Nephron progenitor cell (in vitro differentiated cells): ENCODE results near the gene ERMARD.
A peak's percentile ranks its signal among the peaks of the same experiment; 100 is the strongest.

Experiments
- DNase-seq: peaks from one replicate; pipeline ENCODE4 v3.0.0; 2021
- H3K27ac Mint-ChIP-seq: 2 replicates; pipeline ENCODE4 v1.8.0; 2021; ENCODE audit warnings: mild to moderate bottlenecking, moderate library complexity, mixed read lengths
- H3K27me3 Mint-ChIP-seq: 2 replicates; pipeline ENCODE4 v1.8.0; 2021; ENCODE audit warnings: mild to moderate bottlenecking, low read depth, mixed read lengths; ENCODE audit not compliant: poor library complexity
- H3K36me3 Mint-ChIP-seq: 2 replicates; pipeline ENCODE4 v1.8.0; 2021; ENCODE audit warnings: low read depth, mixed read lengths
- H3K4me1 Mint-ChIP-seq: 2 replicates; pipeline ENCODE4 v1.8.0; 2021; ENCODE audit warnings: mixed read lengths
- H3K4me3 Mint-ChIP-seq: 2 replicates; pipeline ENCODE4 v1.8.0; 2021; ENCODE audit warnings: mild to moderate bottlenecking, moderate library complexity, mixed read lengths
- H3K9me3 Mint-ChIP-seq: 2 replicates; pipeline ENCODE4 v1.8.0; 2021; ENCODE audit warnings: mild to moderate bottlenecking, moderate library complexity, mixed read lengths
- CTCF ChIP-seq: fragments of 200-600 bp; sonication (generic); IDR thresholded peaks from 2 replicates; pipeline ENCODE4 v1.5.0; 2021; ENCODE audit warnings: antibody characterized with exemption

Gene ERMARD

GRCh38 chr6:169807699-169808607 is 56.5 kb downstream of the ERMARD start:
- TF ChIP-seq CTCF, result no peak
- DNase-seq, result no peak
- Mint-ChIP-seq H3K27me3 (peaks cover 43% of the 10 kb centered on the region), H3K4me3 (no peak overlapping the region), H3K27ac (no peak overlapping the region), H3K36me3 (no peaks in the 10 kb centered on the region), H3K9me3 (peaks cover 3% of the 10 kb centered on the region), H3K4me1 (peaks cover 34% of the 10 kb centered on the region)

DNA sequence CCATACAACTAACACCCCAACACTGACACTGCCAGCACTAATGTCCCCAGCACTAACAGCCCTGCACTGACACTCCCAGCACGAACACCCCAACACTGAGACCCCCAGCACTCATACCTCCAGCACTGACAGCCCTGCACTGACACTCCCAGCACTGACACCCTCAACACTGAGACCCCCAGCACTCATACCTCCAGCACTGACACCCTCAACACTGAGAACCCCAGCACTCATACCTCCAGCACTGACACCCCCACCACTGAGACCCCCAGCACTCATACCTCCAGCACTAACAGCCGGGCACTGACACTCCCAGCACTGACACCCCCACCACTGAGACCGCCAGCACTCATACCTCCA is 57.2 kb downstream of the ERMARD start:
- Mint-ChIP-seq H3K9me3 (peaks cover 7% of the 10 kb centered on the region), H3K27me3 (peaks cover 43% of the 10 kb centered on the region), H3K4me3 (no peak overlapping the region), H3K27ac (no peak overlapping the region), H3K4me1 (peaks cover 27% of the 10 kb centered on the region), H3K36me3 (no peaks in the 10 kb centered on the region)
- DNase-seq, result no peak
- no peak for TF ChIP-seq CTCF

DNA sequence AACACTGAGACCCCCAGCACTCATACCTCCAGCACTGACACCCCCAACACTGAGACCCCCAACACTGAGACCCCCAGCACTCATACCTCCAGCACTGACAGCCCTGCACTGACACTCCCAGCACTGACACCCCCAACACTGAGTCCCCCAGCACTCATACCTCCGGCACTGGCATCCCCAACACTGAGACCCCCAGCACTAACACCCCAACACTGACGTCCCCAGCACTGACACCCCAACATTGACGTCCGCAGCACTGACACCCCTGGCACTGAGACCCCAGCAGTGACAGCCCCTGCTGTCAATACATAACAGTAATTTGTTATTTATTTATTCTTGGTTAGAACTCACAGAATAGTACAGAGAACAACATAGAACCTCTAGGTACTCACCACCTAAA is 58.0 kb downstream of the ERMARD start:
- TF ChIP-seq CTCF, result no peak
- H3K27ac Mint-ChIP-seq, result no peak overlapping the region
- peaks cover 19% of the 10 kb centered on the region for H3K4me1 Mint-ChIP-seq

DNA sequence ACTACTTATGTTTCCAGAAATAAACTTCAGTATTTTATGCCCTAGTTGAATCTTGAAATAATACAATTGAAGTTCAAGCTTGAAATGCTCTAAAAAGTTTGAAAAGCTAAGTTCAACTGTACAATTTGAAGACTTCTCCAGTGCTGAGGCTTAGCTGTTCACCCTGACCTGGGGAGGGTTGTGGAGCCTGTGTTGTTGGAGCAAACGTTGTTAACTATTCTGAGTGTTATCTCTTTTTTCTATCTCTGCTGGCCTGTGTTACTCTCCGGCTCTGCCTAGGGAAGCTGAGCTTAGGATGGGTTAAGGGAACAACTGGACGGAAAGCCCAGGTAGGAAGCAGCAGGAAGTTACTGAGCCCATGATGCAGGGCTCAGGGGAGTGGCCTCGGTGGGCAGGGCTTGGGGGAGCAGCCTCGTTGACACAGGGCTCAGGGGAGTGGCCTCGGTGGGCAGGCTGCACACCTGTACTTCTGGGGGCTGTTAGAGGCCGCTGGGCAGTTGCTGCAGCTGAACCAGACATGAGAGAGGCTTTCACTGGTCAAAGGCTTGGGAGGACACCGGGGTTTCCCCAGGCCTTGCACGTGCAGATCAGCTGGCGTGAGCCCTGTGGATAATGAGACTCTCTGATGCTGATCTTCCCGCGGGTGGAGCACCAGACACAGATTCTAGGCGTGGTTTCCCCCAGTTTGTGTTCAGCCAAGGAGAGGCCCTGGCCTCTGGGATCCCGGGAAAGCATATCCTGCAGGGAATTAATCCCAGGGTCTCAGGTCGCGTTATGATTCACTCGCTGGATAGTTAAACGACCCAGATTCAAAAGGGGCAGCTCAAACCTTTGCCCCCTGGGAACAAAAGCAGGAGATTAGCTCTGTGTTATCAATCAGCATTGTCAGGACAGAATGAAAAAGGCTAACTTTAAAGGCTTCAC is 58.9 kb downstream of the ERMARD start:
- DNase-seq, result no peak
- no peak for TF ChIP-seq CTCF
- Mint-ChIP-seq H3K9me3 (peaks cover 15% of the 10 kb centered on the region), H3K36me3 (peaks cover 4% of the 10 kb centered on the region), H3K4me1 (peaks cover 17% of the 10 kb centered on the region), H3K27ac (no peak overlapping the region), H3K27me3 (peaks cover 28% of the 10 kb centered on the region), H3K4me3 (no peak overlapping the region)

More for the DNA sequence above, 58.0 kb downstream of the ERMARD start:
- no peaks in the 10 kb centered on the region for H3K36me3 Mint-ChIP-seq
- H3K4me3 Mint-ChIP-seq, result no peak overlapping the region
- DNase-seq, result no peak
- peaks cover 36% of the 10 kb centered on the region for H3K27me3 Mint-ChIP-seq
- H3K9me3 Mint-ChIP-seq, result peaks cover 9% of the 10 kb centered on the region

DNA sequence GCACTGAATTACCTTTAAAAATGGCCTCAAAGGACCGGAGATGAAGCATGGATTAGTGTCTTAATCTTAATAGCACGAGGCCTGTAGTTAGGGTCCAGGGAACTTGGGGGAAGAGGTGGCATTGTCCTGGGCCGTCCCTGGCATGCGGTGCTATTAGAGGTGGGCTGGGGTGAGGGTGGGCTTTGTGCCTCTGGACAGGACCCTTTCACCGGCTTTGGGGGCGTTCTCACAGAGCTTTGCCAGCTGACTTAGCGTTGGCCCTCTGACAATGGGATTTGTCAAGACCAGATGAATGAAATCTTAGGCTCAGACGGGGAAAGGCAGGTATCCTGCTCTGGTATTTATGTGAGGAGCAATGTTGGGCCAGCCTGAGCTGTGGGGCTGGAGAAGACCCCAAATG is 59.6 kb downstream of the ERMARD start:
- peaks cover 12% of the 10 kb centered on the region for H3K36me3 Mint-ChIP-seq
- peaks cover 23% of the 10 kb centered on the region for H3K9me3 Mint-ChIP-seq
- H3K27me3 Mint-ChIP-seq, result peaks cover 21% of the 10 kb centered on the region
- H3K27ac Mint-ChIP-seq, result peak overlapping the region; percentile 53
- H3K4me1 Mint-ChIP-seq, result peaks cover 17% of the 10 kb centered on the region
- DNase-seq, result no peak
- no peak overlapping the region for H3K4me3 Mint-ChIP-seq
- no peak for TF ChIP-seq CTCF
